ENCODE measurements around the gene PSMB4.

Gene PSMB4

GRCh38 chr1:151401125-151401788 lies 1.9 kb downstream of the PSMB4 start:
- no peak overlapping the region for H3K4me3 ChIP-seq (replicated peaks; ENCODE audit: low read depth, low read length)
- no peaks in the 10 kb centered on the region for H3K27me3 ChIP-seq (replicated peaks; ENCODE audit: control insufficient read depth, insufficient read depth, low read length)
- TF ChIP-seq CTCF (IDR thresholded peaks at IDR 0.05; ENCODE audit: insufficient read depth, low read length, poor library complexity, severe bottlenecking), result no peak
- peaks cover 21% of the 10 kb centered on the region for H3K36me3 ChIP-seq (ENCODE audit: control insufficient read depth, insufficient read depth, low read length)
- no peak for DNase-seq (ENCODE audit: extremely low read depth, insufficient read length)

- DNase-seq (ENCODE audit: extremely low read depth, insufficient read length), result no peak
- Histone ChIP-seq H3K4me3 (replicated peaks; ENCODE audit: low read depth, low read length) (no peak overlapping the region), H3K36me3 (ENCODE audit: control insufficient read depth, insufficient read depth, low read length) (peaks cover 24% of the 10 kb centered on the region), H3K27me3 (replicated peaks; ENCODE audit: control insufficient read depth, insufficient read depth, low read length) (no peaks in the 10 kb centered on the region)
- TF ChIP-seq CTCF (IDR thresholded peaks at IDR 0.05; ENCODE audit: insufficient read depth, low read length, poor library complexity, severe bottlenecking), result no peak
These were observed 2.5 kb downstream of the PSMB4 start for GRCh38 chr1:151401860-151402259.

GRCh38 chr1:151402764-151403163 lies 3.4 kb downstream of the PSMB4 start:
- Histone ChIP-seq H3K27me3 (replicated peaks; ENCODE audit: control insufficient read depth, insufficient read depth, low read length) (no peaks in the 10 kb centered on the region), H3K4me3 (replicated peaks; ENCODE audit: low read depth, low read length) (no peak overlapping the region), H3K36me3 (ENCODE audit: control insufficient read depth, insufficient read depth, low read length) (peaks cover 29% of the 10 kb centered on the region)
- no peak for TF ChIP-seq CTCF (IDR thresholded peaks at IDR 0.05; ENCODE audit: insufficient read depth, low read length, poor library complexity, severe bottlenecking)
- DNase-seq (ENCODE audit: extremely low read depth, insufficient read length), result no peak

GRCh38 chr1:151403612-151404011 lies 4.2 kb downstream of the PSMB4 start:
- Histone ChIP-seq H3K4me3 (replicated peaks; ENCODE audit: low read depth, low read length) (no peak overlapping the region), H3K36me3 (ENCODE audit: control insufficient read depth, insufficient read depth, low read length) (peaks cover 36% of the 10 kb centered on the region), H3K27me3 (replicated peaks; ENCODE audit: control insufficient read depth, insufficient read depth, low read length) (no peaks in the 10 kb centered on the region)
- no peak for TF ChIP-seq CTCF (IDR thresholded peaks at IDR 0.05; ENCODE audit: insufficient read depth, low read length, poor library complexity, severe bottlenecking)
- no peak for DNase-seq (ENCODE audit: extremely low read depth, insufficient read length)

GRCh38 chr1:151405187-151405951 lies 6.0 kb downstream of the PSMB4 start:
- Histone ChIP-seq H3K27me3 (replicated peaks; ENCODE audit: control insufficient read depth, insufficient read depth, low read length) (no peaks in the 10 kb centered on the region), H3K36me3 (ENCODE audit: control insufficient read depth, insufficient read depth, low read length) (peaks cover 38% of the 10 kb centered on the region), H3K4me3 (replicated peaks; ENCODE audit: low read depth, low read length) (no peak overlapping the region)
- no peak for DNase-seq (ENCODE audit: extremely low read depth, insufficient read length)
- TF ChIP-seq CTCF (IDR thresholded peaks at IDR 0.05; ENCODE audit: insufficient read depth, low read length, poor library complexity, severe bottlenecking), result no peak

All from GM06990 (cell line).